ENCODE results near the gene GRID1.

The GRID1 gene

DNA sequence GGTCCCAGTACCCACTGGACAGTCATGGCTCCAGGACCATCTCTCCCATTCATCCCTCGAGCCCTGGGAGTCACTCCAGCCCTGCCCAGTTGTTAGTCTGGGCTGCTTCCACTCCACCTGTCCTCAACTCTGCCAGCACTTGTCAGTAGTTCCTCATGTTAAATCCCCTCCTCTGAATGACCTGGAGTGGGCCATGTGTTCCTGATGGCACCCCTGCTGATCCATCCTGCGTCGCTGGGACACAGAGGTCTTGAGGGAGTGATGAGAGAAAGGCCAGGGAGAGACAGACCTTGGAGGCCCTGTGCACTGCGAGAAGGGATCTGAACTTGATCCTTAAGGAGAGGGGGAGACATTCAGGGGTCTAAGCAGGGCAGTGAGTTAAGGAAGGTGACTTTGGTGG is 174.9 kb downstream of the GRID1 start:
- TF ChIP-seq, protein P1, sequence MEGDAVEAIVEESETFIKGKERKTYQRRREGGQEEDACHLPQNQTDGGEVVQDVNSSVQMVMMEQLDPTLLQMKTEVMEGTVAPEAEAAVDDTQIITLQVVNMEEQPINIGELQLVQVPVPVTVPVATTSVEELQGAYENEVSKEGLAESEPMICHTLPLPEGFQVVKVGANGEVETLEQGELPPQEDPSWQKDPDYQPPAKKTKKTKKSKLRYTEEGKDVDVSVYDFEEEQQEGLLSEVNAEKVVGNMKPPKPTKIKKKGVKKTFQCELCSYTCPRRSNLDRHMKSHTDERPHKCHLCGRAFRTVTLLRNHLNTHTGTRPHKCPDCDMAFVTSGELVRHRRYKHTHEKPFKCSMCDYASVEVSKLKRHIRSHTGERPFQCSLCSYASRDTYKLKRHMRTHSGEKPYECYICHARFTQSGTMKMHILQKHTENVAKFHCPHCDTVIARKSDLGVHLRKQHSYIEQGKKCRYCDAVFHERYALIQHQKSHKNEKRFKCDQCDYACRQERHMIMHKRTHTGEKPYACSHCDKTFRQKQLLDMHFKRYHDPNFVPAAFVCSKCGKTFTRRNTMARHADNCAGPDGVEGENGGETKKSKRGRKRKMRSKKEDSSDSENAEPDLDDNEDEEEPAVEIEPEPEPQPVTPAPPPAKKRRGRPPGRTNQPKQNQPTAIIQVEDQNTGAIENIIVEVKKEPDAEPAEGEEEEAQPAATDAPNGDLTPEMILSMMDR (IDR thresholded peaks at IDR 0.05; ENCODE audit: unreplicated experiment in 3 of 3) = no peak
- Mint-ChIP-seq H3K27ac (no peak overlapping the region), H3K36me3 (ENCODE audit: low read depth) (no peaks in the 10 kb centered on the region), H3K4me1 (no peaks in the 10 kb centered on the region), H3K27me3 (ENCODE audit: low read depth) (peaks cover 9% of the 10 kb centered on the region), H3K4me3 (no peak overlapping the region), H3K9me3 (no peaks in the 10 kb centered on the region)

DNA sequence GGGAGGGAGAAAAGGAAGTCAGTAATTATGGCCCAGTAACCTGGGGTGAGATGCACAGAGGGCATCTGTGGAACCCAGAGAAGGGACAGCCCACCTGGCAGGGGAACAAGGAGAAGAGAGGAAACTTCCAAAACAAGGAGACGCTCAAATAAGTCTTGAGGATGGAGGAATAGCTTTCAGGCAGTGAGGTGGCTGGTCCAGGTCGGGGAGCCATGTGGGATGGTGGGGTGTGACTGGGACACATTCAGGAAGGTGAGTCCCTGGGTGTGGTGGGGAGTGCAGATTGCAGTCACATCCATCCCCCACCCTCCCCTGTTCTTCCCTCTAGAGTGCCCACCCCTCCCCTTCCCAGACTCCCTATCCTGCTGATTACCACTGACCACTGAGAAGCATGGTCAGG is 175.4 kb downstream of the GRID1 start:
- TF ChIP-seq, protein P1 (IDR thresholded peaks at IDR 0.05; ENCODE audit: unreplicated experiment in 3 of 3) = no peak
- H3K27me3 Mint-ChIP-seq (ENCODE audit: low read depth) = peaks cover 9% of the 10 kb centered on the region
- H3K4me1 Mint-ChIP-seq = no peaks in the 10 kb centered on the region
- no peak overlapping the region for H3K4me3 Mint-ChIP-seq
- H3K36me3 Mint-ChIP-seq (ENCODE audit: low read depth) = no peaks in the 10 kb centered on the region
- H3K9me3 Mint-ChIP-seq = no peaks in the 10 kb centered on the region
- H3K27ac Mint-ChIP-seq = no peak overlapping the region

GRCh38 chr10:86190291-86190690 is 176.3 kb downstream of the GRID1 start:
- H3K4me3 Mint-ChIP-seq = no peak overlapping the region
- peaks cover 6% of the 10 kb centered on the region for H3K27me3 Mint-ChIP-seq (ENCODE audit: low read depth)
- no peaks in the 10 kb centered on the region for H3K4me1 Mint-ChIP-seq
- no peak overlapping the region for H3K27ac Mint-ChIP-seq
- TF ChIP-seq, protein P1 (IDR thresholded peaks at IDR 0.05; ENCODE audit: unreplicated experiment in 3 of 3) = no peak
- H3K9me3 Mint-ChIP-seq = no peaks in the 10 kb centered on the region
- no peaks in the 10 kb centered on the region for H3K36me3 Mint-ChIP-seq (ENCODE audit: low read depth)

GRCh38 chr10:86189891-86190290 is 176.7 kb downstream of the GRID1 start:
- H3K9me3 Mint-ChIP-seq = no peaks in the 10 kb centered on the region
- TF ChIP-seq, protein P1 (IDR thresholded peaks at IDR 0.05; ENCODE audit: unreplicated experiment in 3 of 3) = no peak
- H3K27ac Mint-ChIP-seq = no peak overlapping the region
- H3K4me3 Mint-ChIP-seq = no peak overlapping the region
- peaks cover 6% of the 10 kb centered on the region for H3K27me3 Mint-ChIP-seq (ENCODE audit: low read depth)
- H3K36me3 Mint-ChIP-seq (ENCODE audit: low read depth) = no peaks in the 10 kb centered on the region
- no peaks in the 10 kb centered on the region for H3K4me1 Mint-ChIP-seq

GRCh38 chr10:86188796-86189558 is 177.6 kb downstream of the GRID1 start:
- H3K36me3 Mint-ChIP-seq (ENCODE audit: low read depth) = no peaks in the 10 kb centered on the region
- TF ChIP-seq, protein P1 (IDR thresholded peaks at IDR 0.05; ENCODE audit: unreplicated experiment in 3 of 3) = no peak

GRCh38 chr10:86188326-86188725 is 178.3 kb downstream of the GRID1 start:
- no peak overlapping the region for H3K27ac Mint-ChIP-seq
- no peaks in the 10 kb centered on the region for H3K36me3 Mint-ChIP-seq (ENCODE audit: low read depth)
- TF ChIP-seq, protein P1 (IDR thresholded peaks at IDR 0.05; ENCODE audit: unreplicated experiment in 3 of 3) = no peak
- H3K4me1 Mint-ChIP-seq = no peaks in the 10 kb centered on the region
- no peaks in the 10 kb centered on the region for H3K9me3 Mint-ChIP-seq
- no peak overlapping the region for H3K4me3 Mint-ChIP-seq
- H3K27me3 Mint-ChIP-seq (ENCODE audit: low read depth) = peaks cover 6% of the 10 kb centered on the region

More at GRCh38 chr10:86188796-86189558, 177.6 kb downstream of the GRID1 start:
- no peak overlapping the region for H3K4me3 Mint-ChIP-seq
- no peaks in the 10 kb centered on the region for H3K9me3 Mint-ChIP-seq
- H3K4me1 Mint-ChIP-seq = no peaks in the 10 kb centered on the region
- peaks cover 6% of the 10 kb centered on the region for H3K27me3 Mint-ChIP-seq (ENCODE audit: low read depth)
- no peak overlapping the region for H3K27ac Mint-ChIP-seq

All from nephron (organoid).